Peyer's patch (tissue), 4 donors: Measurements from ENCODE around the gene MAP3K5. TPM values are rescaled to one million over a fixed set of nuclear protein-coding genes. Genes with fewer than 3 reads are reported as not detected.

ENCODE experiments used
- DNase-seq, 3 donors: peaks; one replicate each; pipeline ENCODE4 v3.0.0-alpha.2; 2017 to 2019
- H3K27ac ChIP-seq, 4 donors: fragments of 200-600 bp; sonication (generic); one replicate each; pipeline ENCODE4 v1.5.1; 2016 to 2019
- H3K27me3 ChIP-seq, 2 donors: fragments of 200-600 bp; sonication (generic); one replicate each; pipeline ENCODE4 v1.5.1; 2019
- H3K36me3 ChIP-seq, 3 donors: fragments of 200-600 bp; sonication (generic); one replicate each; pipeline ENCODE4 v1.5.1; 2016 to 2019
- H3K4me1 ChIP-seq, 4 donors: fragments of 200-600 bp; sonication (generic); one replicate each; pipeline ENCODE4 v1.5.1; 2016 to 2019
- H3K4me3 ChIP-seq, 4 donors: fragments of 200-600 bp; sonication (generic); 1 replicate in 3 of 4; 2 replicates in 1 of 4; pipeline ENCODE4 v1.5.1; 2016 to 2019; ENCODE audit warnings: mild to moderate bottlenecking in 1 of 4
- H3K9me3 ChIP-seq, 4 donors: fragments of 200-600 bp; sonication (generic); one replicate each; pipeline ENCODE4 v1.5.1; 2016 to 2019; ENCODE audit warnings: mild to moderate bottlenecking in 1 of 4
- POLR2A ChIP-seq, 2 donors: fragments of 450-650 bp; IDR thresholded peaks; one replicate each; pipeline ENCODE4 v1.5.1; 2017; ENCODE audit warnings: antibody characterized with exemption in 2 of 2, mild to moderate bottlenecking in 2 of 2, moderate library complexity in 2 of 2
- total RNA-seq, 4 donors: library from RNA; depleted of rRNA; stranded (reverse); fragments of >200 nt; gene quantifications; one replicate each; pipeline ENCODE4 v1.1.0, GENCODE V29; 2016
- TF ChIP-seq, protein P1 (sequence below), 6 experiments: fragments of 450-650 bp in 4 of 6; fragments of 200-600 bp in 2 of 6; sonication (generic) in 1 of 6; IDR thresholded peaks; one replicate each; pipeline ENCODE4 v1.5.1; 2017 to 2019; ENCODE audit warnings: antibody characterized with exemption in 6 of 6, mild to moderate bottlenecking in 3 of 6, moderate library complexity in 1 of 6

The MAP3K5 gene
- total RNA-seq, 4 donors from 2014 or later = 14.2 to 46.2 (median 23.2) TPM

DNA sequence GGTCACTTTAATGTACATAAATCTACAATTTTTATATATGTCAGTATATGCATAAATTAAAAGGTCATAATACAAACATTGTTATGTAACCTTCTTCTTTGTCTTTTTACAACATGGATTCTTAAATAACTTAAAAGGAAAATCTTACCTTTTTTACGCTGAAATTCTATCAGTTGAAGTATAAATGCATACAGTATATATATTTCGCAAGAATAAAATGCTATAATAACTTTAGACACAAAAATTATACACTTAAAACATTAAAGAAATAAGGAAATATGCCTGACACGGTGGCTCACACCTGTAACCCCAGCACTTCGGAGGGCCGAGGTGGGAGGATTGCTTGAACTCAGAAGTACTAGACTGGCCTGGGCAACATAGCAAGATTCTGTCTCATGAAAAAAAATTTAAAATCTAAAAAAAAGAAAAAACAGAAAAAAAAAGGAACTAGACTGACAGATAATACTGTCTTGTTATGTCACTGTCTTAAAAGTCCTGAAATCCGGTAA lies 132.2 kb downstream of the MAP3K5 start:
- TF ChIP-seq, protein P1, sequence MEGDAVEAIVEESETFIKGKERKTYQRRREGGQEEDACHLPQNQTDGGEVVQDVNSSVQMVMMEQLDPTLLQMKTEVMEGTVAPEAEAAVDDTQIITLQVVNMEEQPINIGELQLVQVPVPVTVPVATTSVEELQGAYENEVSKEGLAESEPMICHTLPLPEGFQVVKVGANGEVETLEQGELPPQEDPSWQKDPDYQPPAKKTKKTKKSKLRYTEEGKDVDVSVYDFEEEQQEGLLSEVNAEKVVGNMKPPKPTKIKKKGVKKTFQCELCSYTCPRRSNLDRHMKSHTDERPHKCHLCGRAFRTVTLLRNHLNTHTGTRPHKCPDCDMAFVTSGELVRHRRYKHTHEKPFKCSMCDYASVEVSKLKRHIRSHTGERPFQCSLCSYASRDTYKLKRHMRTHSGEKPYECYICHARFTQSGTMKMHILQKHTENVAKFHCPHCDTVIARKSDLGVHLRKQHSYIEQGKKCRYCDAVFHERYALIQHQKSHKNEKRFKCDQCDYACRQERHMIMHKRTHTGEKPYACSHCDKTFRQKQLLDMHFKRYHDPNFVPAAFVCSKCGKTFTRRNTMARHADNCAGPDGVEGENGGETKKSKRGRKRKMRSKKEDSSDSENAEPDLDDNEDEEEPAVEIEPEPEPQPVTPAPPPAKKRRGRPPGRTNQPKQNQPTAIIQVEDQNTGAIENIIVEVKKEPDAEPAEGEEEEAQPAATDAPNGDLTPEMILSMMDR (IDR thresholded peaks at IDR 0.05) = no peak
- no peak for TF ChIP-seq POLR2A (IDR thresholded peaks at IDR 0.05)
- Histone ChIP-seq H3K9me3 (no peaks in the 10 kb centered on the region), H3K36me3 (no peaks in the 10 kb centered on the region), H3K27me3 (no peaks in the 10 kb centered on the region), H3K4me1 (no peaks in the 10 kb centered on the region), H3K4me3 (no peak overlapping the region), H3K27ac (no peak overlapping the region)
- DNase-seq = no peak

- H3K27me3 ChIP-seq = no peaks in the 10 kb centered on the region
- no peaks in the 10 kb centered on the region for H3K36me3 ChIP-seq
- H3K4me3 ChIP-seq = no peak overlapping the region
- TF ChIP-seq POLR2A (IDR thresholded peaks at IDR 0.05) = no peak
- TF ChIP-seq, protein P1 (IDR thresholded peaks at IDR 0.05) = no peak
- H3K27ac ChIP-seq = no peak overlapping the region
- H3K9me3 ChIP-seq = no peaks in the 10 kb centered on the region
- no peaks in the 10 kb centered on the region for H3K4me1 ChIP-seq
- no peak for DNase-seq
Measured at GRCh38 chr6:136658711-136659110, 133.6 kb downstream of the MAP3K5 start.

DNA sequence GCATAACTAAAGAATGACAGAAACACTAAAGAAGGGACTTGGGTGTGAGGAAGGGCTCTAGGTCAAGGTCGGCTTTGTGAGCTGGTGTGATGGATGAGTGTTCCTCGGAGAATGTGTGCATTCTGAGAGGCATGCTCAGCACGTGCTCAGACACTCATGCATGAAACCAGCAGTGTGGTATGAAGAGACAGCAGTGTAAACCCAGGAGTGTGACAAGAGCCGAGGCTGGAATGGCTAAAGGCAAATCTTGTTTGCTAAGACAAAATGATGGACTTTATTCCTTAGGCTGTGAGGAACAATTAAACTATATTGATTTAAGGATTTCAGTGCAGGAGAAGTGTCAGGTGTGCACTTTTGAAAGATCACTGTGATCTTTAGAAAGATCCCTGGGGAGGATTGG lies 134.6 kb downstream of the MAP3K5 start:
- H3K27ac ChIP-seq = no peak overlapping the region
- no peaks in the 10 kb centered on the region for H3K4me1 ChIP-seq
- no peak for DNase-seq

GRCh38 chr6:136656121-136656520 lies 136.2 kb downstream of the MAP3K5 start:
- H3K27ac ChIP-seq = no peak overlapping the region

More for the DNA sequence above, 134.6 kb downstream of the MAP3K5 start:
- H3K9me3 ChIP-seq = no peaks in the 10 kb centered on the region
- H3K36me3 ChIP-seq = no peaks in the 10 kb centered on the region
- no peaks in the 10 kb centered on the region for H3K27me3 ChIP-seq
- H3K4me3 ChIP-seq = no peak overlapping the region
- TF ChIP-seq, protein P1 (IDR thresholded peaks at IDR 0.05) = no peak
- no peak for TF ChIP-seq POLR2A (IDR thresholded peaks at IDR 0.05)

GRCh38 chr6:136655239-136656014 lies 136.8 kb downstream of the MAP3K5 start:
- Histone ChIP-seq H3K4me1 (no peaks in the 10 kb centered on the region), H3K36me3 (peaks cover 0 to 5% (median 0%) of the 10 kb centered on the region in 3 donors)

More at GRCh38 chr6:136656121-136656520, 136.2 kb downstream of the MAP3K5 start:
- no peaks in the 10 kb centered on the region for H3K9me3 ChIP-seq
- DNase-seq = no peak
- TF ChIP-seq POLR2A (IDR thresholded peaks at IDR 0.05) = no peak
- TF ChIP-seq, protein P1 (IDR thresholded peaks at IDR 0.05) = no peak
- no peak overlapping the region for H3K4me3 ChIP-seq
- H3K27me3 ChIP-seq = no peaks in the 10 kb centered on the region
- H3K36me3 ChIP-seq = peaks cover 0 to 5% (median 0%) of the 10 kb centered on the region in 3 donors
- no peaks in the 10 kb centered on the region for H3K4me1 ChIP-seq

More at GRCh38 chr6:136655239-136656014, 136.8 kb downstream of the MAP3K5 start:
- TF ChIP-seq POLR2A (IDR thresholded peaks at IDR 0.05) = no peak
- TF ChIP-seq, protein P1 (IDR thresholded peaks at IDR 0.05) = no peak
- no peak overlapping the region for H3K4me3 ChIP-seq
- DNase-seq = no peak
- H3K27me3 ChIP-seq = no peaks in the 10 kb centered on the region
- H3K9me3 ChIP-seq = no peaks in the 10 kb centered on the region
- no peak overlapping the region for H3K27ac ChIP-seq
